ENCODE results near the gene CRYZL1.
A peak's percentile ranks its signal among the peaks of the same experiment; 100 is the strongest.

Gene CRYZL1

GRCh38 chr21:33685613-33686197, 44.2 kb upstream of the CRYZL1 start:
- peak; percentile 52 for DNase-seq
- Histone ChIP-seq H3K23ac (ENCODE audit: low read length) (no peak overlapping the region), H3K56ac (ENCODE audit: low read length) (no peak overlapping the region), H3K79me1 (ENCODE audit: low read length) (peaks cover 8% of the 10 kb centered on the region), H3K36me3 (ENCODE audit: control insufficient read depth, insufficient read depth, low read length) (no peaks in the 10 kb centered on the region), H4K8ac (ENCODE audit: low read depth, low read length) (no peak overlapping the region), H2AK5ac (ENCODE audit: low read length) (no peak overlapping the region), H3K27me3 (ENCODE audit: insufficient read depth, low read length, poor library complexity) (no peaks in the 10 kb centered on the region), H3K27ac (ENCODE audit: low read depth, low read length) (no peak overlapping the region), H3K4me3 (ENCODE audit: low read length) (no peak overlapping the region), H3K18ac (ENCODE audit: low read length) (no peak overlapping the region), H3K4me2 (ENCODE audit: low read length) (no peak overlapping the region), H3K4ac (ENCODE audit: low read depth, low read length) (no peak overlapping the region), H3K4me1 (ENCODE audit: control insufficient read depth, low read depth, low read length) (peaks cover 9% of the 10 kb centered on the region), H2BK15ac (replicated peaks; ENCODE audit: low read depth) (no peak overlapping the region), H2BK120ac (ENCODE audit: low read depth, low read length) (no peak overlapping the region), H4K5ac (ENCODE audit: low read length) (no peak overlapping the region), H3K79me2 (ENCODE audit: control insufficient read depth, insufficient read depth, low read length) (peaks cover 28% of the 10 kb centered on the region), H3K9ac (ENCODE audit: low read length) (no peak overlapping the region), H2BK5ac (ENCODE audit: low read length) (no peak overlapping the region)

- peak overlapping the region; percentile 17 for H3K27ac ChIP-seq (ENCODE audit: low read depth, low read length)
- H4K5ac ChIP-seq (ENCODE audit: low read length) = no peak overlapping the region
- H3K79me1 ChIP-seq (ENCODE audit: low read length) = peaks cover 8% of the 10 kb centered on the region
- no peak overlapping the region for H2BK5ac ChIP-seq (ENCODE audit: low read length)
- no CpG with 5 or more reads among the region's 5 CpGs for WGBS (ENCODE audit: extremely low coverage, insufficient coverage, low lambda C conversion rate)
- H3K18ac ChIP-seq (ENCODE audit: low read length) = no peak overlapping the region
- no peak overlapping the region for H2AK5ac ChIP-seq (ENCODE audit: low read length)
- H3K4me2 ChIP-seq (ENCODE audit: low read length) = no peak overlapping the region
- H3K36me3 ChIP-seq (ENCODE audit: control insufficient read depth, insufficient read depth, low read length) = no peaks in the 10 kb centered on the region
- H3K79me2 ChIP-seq (ENCODE audit: control insufficient read depth, insufficient read depth, low read length) = peaks cover 31% of the 10 kb centered on the region
- no peaks in the 10 kb centered on the region for H3K27me3 ChIP-seq (ENCODE audit: insufficient read depth, low read length, poor library complexity)
- H4K8ac ChIP-seq (ENCODE audit: low read depth, low read length) = no peak overlapping the region
- H3K56ac ChIP-seq (ENCODE audit: low read length) = no peak overlapping the region
- H2BK15ac ChIP-seq (replicated peaks; ENCODE audit: low read depth) = no peak overlapping the region
- no peak overlapping the region for H3K4me3 ChIP-seq (ENCODE audit: low read length)
- H2BK120ac ChIP-seq (ENCODE audit: low read depth, low read length) = no peak overlapping the region
- peak; percentile 59 for DNase-seq
- no peak overlapping the region for H3K9ac ChIP-seq (ENCODE audit: low read length)
- H3K4me1 ChIP-seq (ENCODE audit: control insufficient read depth, low read depth, low read length) = peaks cover 9% of the 10 kb centered on the region
- H3K23ac ChIP-seq (ENCODE audit: low read length) = no peak overlapping the region
- H3K4ac ChIP-seq (ENCODE audit: low read depth, low read length) = no peak overlapping the region
These were observed 43.5 kb upstream of the CRYZL1 start for GRCh38 chr21:33684923-33685560.

- Histone ChIP-seq H4K5ac (ENCODE audit: low read length) (no peak overlapping the region), H2BK15ac (replicated peaks; ENCODE audit: low read depth) (no peak overlapping the region), H3K36me3 (ENCODE audit: control insufficient read depth, insufficient read depth, low read length) (no peaks in the 10 kb centered on the region), H3K79me2 (ENCODE audit: control insufficient read depth, insufficient read depth, low read length) (peaks cover 30% of the 10 kb centered on the region), H3K9ac (ENCODE audit: low read length) (no peak overlapping the region), H3K27ac (ENCODE audit: low read depth, low read length) (peak overlapping the region; percentile 64), H3K4me3 (ENCODE audit: low read length) (no peak overlapping the region), H3K79me1 (ENCODE audit: low read length) (peaks cover 4% of the 10 kb centered on the region), H3K23ac (ENCODE audit: low read length) (no peak overlapping the region), H3K27me3 (ENCODE audit: insufficient read depth, low read length, poor library complexity) (no peaks in the 10 kb centered on the region), H2BK5ac (ENCODE audit: low read length) (no peak overlapping the region), H3K18ac (ENCODE audit: low read length) (no peak overlapping the region), H3K4me1 (ENCODE audit: control insufficient read depth, low read depth, low read length) (peaks cover 9% of the 10 kb centered on the region), H2BK120ac (ENCODE audit: low read depth, low read length) (no peak overlapping the region), H3K56ac (ENCODE audit: low read length) (no peak overlapping the region), H3K4ac (ENCODE audit: low read depth, low read length) (no peak overlapping the region), H4K8ac (ENCODE audit: low read depth, low read length) (no peak overlapping the region), H2AK5ac (ENCODE audit: low read length) (no peak overlapping the region), H3K4me2 (ENCODE audit: low read length) (no peak overlapping the region)
- peak; percentile 40 for DNase-seq
- WGBS (ENCODE audit: extremely low coverage, insufficient coverage, low lambda C conversion rate) = no CpG with 5 or more reads among the region's 2 CpGs
These were observed 42.5 kb upstream of the CRYZL1 start for GRCh38 chr21:33684068-33684467.

GRCh38 chr21:33682992-33683627, 41.6 kb upstream of the CRYZL1 start:
- H3K56ac ChIP-seq (ENCODE audit: low read length) = no peak overlapping the region
- H3K23ac ChIP-seq (ENCODE audit: low read length) = no peak overlapping the region
- peaks cover 6% of the 10 kb centered on the region for H3K79me1 ChIP-seq (ENCODE audit: low read length)
- no peak overlapping the region for H3K9ac ChIP-seq (ENCODE audit: low read length)
- H3K18ac ChIP-seq (ENCODE audit: low read length) = no peak overlapping the region
- no peak overlapping the region for H3K4me2 ChIP-seq (ENCODE audit: low read length)
- no peak overlapping the region for H2BK120ac ChIP-seq (ENCODE audit: low read depth, low read length)
- H3K27ac ChIP-seq (ENCODE audit: low read depth, low read length) = no peak overlapping the region
- H2BK15ac ChIP-seq (replicated peaks; ENCODE audit: low read depth) = no peak overlapping the region
- no peak overlapping the region for H3K4me3 ChIP-seq (ENCODE audit: low read length)
- H2AK5ac ChIP-seq (ENCODE audit: low read length) = no peak overlapping the region
- H3K27me3 ChIP-seq (ENCODE audit: insufficient read depth, low read length, poor library complexity) = no peaks in the 10 kb centered on the region
- peaks cover 9% of the 10 kb centered on the region for H3K4me1 ChIP-seq (ENCODE audit: control insufficient read depth, low read depth, low read length)
- H3K36me3 ChIP-seq (ENCODE audit: control insufficient read depth, insufficient read depth, low read length) = no peaks in the 10 kb centered on the region
- H4K8ac ChIP-seq (ENCODE audit: low read depth, low read length) = no peak overlapping the region
- peaks cover 26% of the 10 kb centered on the region for H3K79me2 ChIP-seq (ENCODE audit: control insufficient read depth, insufficient read depth, low read length)
- H4K5ac ChIP-seq (ENCODE audit: low read length) = no peak overlapping the region
- no peak overlapping the region for H2BK5ac ChIP-seq (ENCODE audit: low read length)
- peak; percentile 95 for DNase-seq
- H3K4ac ChIP-seq (ENCODE audit: low read depth, low read length) = no peak overlapping the region
- no CpG with 5 or more reads among the region's 4 CpGs for WGBS (ENCODE audit: extremely low coverage, insufficient coverage, low lambda C conversion rate)

- Histone ChIP-seq H3K56ac (ENCODE audit: low read length) (no peak overlapping the region), H3K4me2 (ENCODE audit: low read length) (no peak overlapping the region), H3K27me3 (ENCODE audit: insufficient read depth, low read length, poor library complexity) (no peaks in the 10 kb centered on the region), H3K4me3 (ENCODE audit: low read length) (no peak overlapping the region), H3K27ac (ENCODE audit: low read depth, low read length) (no peak overlapping the region), H3K79me2 (ENCODE audit: control insufficient read depth, insufficient read depth, low read length) (peaks cover 28% of the 10 kb centered on the region), H4K5ac (ENCODE audit: low read length) (no peak overlapping the region), H3K4ac (ENCODE audit: low read depth, low read length) (no peak overlapping the region), H4K8ac (ENCODE audit: low read depth, low read length) (peak overlapping the region; percentile 56), H2BK5ac (ENCODE audit: low read length) (no peak overlapping the region), H2AK5ac (ENCODE audit: low read length) (no peak overlapping the region), H2BK120ac (ENCODE audit: low read depth, low read length) (no peak overlapping the region), H2BK15ac (replicated peaks; ENCODE audit: low read depth) (no peak overlapping the region), H3K18ac (ENCODE audit: low read length) (no peak overlapping the region), H3K36me3 (ENCODE audit: control insufficient read depth, insufficient read depth, low read length) (no peaks in the 10 kb centered on the region), H3K4me1 (ENCODE audit: control insufficient read depth, low read depth, low read length) (peaks cover 7% of the 10 kb centered on the region), H3K23ac (ENCODE audit: low read length) (no peak overlapping the region), H3K79me1 (ENCODE audit: low read length) (peaks cover 7% of the 10 kb centered on the region), H3K9ac (ENCODE audit: low read length) (no peak overlapping the region)
- 100% methylated on average over 1 of the region's 6 CpGs for WGBS (ENCODE audit: extremely low coverage, insufficient coverage, low lambda C conversion rate)
- DNase-seq = no peak
These were observed 39.3 kb upstream of the CRYZL1 start for GRCh38 chr21:33680870-33681269.
